HG03575 (cell line): ENCODE results near the gene ATL1.
"Not testable (repeated sequence)": the region's sequence is repeated elsewhere in the genome, so short reads cannot be mapped to it uniquely, and the experiment has no call there.

Source experiments
- ATAC-seq: cut with Tn5 transposase; IDR thresholded peaks from one replicate; pipeline ENCODE4 v1.9.1; 2021; ENCODE audit not compliant: unreplicated experiment, insufficient number of reproducible peaks, low FRiP score; ENCODE audit errors: extremely low read depth

The ATL1 gene

DNA sequence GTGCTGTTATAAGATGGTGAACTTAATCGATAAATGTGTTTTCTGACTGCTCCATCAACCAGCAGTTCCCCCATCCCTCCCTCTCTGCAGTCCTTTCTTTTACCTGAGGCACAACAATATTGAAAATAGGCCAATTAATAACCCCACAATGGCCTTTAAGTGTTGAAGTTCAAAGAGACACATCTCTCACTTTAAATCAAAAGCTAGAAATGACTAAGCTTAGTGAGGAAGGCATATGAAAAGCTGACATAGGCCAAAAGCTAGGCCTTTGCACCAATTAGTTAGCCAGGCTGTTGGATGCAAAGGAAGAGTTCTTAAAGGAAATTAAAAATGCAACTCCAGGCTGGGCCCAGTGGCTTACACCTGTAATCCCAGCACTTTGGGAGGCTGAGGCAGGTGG is 64.5 kb downstream of the ATL1 start:
- ATAC-seq: no peak

DNA sequence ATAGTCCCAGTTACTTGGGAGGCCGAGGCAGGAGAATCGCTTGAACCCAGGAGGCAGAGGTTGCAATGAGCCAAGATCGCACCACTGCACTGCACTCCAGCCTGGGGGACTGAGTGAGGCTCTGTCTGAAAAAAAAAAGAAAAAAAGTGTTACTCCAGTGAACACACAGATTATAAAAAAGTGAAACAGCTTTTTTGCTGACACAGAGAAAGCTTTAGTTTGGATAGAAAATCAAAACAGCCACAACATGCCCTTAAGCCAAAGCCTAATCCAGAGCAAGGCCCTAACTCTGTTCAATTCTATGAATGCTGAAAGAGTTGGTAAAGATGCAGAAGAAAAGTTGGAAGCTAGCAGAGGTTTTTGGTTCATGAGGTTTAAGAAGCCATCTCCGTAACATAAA is 65.0 kb downstream of the ATL1 start:
- ATAC-seq: not testable (repeated sequence)

DNA sequence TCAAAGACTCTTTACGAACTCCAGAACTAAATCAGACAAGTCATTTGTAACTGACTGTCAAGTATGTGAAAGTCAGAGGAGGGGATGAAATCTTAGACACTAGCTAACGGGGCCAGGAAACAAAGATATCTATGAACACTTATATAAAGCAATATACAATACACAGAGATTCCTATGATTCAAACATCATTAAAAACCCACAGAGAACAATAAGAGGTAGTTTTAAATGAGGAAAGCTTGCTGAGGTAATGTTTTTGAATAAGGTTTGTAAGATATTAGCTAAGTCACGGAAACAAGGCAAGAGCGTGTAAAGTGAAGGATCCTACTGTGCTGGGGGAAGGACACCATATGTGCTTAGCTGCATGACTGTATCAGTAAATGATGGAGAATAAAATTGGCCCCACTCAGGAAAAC is 71.5 kb downstream of the ATL1 start:
- no peak for ATAC-seq

DNA sequence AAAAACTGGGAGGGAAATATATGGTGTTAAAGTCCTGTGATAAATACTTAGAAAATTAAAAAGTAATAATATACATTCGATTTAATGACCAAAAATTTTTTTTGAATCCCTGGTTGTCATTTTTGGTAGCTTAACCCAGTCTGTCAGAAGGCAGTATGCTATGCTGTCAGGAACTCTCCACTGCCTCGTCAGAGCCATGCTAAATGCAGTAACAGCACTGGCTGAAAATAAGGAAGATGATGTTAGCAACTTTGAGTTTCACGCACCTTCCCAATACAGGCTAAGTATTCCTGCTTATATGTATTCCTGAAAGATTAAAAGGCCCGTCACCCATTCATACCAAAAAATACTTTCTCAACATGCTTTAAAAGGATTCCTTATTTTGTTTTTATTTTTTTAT is 74.0 kb downstream of the ATL1 start:
- no peak for ATAC-seq

DNA sequence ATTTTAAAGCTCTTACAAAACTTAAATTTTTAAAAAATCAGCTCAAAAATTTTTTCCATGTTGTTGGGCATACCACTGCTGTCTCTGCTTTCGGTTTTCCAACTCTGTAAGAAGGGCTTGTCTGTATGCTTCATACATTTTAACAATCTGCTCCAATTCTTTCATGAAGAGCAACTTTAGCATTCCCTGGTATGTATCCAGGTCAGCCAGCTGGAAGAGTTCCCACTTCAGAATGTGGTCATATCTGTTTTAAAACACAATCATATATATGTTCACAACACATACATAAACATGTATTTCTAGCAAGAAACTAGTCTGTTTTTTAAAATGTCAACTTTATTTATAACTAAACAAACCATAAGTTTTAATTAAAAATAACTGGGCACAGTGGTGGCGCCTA is 75.2 kb downstream of the ATL1 start:
- no peak for ATAC-seq

DNA sequence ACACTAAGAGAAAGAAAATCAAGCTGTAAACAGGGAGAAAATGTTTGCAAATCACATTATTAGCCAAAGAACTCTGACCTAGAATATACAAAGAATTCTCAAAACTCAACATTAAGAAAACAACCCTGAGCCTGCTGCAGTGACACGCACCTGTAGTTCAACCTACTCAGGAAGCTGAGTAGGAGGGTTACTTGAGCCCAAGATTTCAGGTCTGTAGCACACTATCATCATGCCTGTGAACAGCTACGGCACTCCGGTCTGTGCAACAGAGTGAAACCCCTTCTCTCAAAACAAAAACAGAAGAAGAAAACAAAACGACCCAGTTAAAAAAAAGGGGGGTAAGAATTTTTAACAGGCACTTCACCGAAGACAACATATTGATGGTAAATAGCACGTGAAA is 87.3 kb downstream of the ATL1 start:
- peak; percentile 77 for ATAC-seq

DNA sequence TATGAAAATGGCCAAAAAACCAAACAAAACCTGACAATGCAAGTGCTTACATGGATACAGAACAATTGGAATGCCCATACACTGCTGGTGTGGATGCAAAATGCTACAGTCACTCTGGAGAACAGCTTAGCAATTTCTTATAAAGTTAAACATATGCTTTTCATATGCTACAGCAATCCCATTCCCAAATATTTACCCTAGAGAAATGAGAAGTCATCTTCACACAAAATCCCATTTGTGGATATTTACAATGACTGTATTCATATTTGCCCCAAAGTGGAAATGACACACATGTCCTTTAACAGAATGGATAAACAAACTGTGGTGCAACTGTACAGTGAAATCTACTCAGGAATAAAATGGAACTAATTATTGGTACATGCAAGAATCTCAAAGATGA is 87.8 kb downstream of the ATL1 start:
- ATAC-seq: no peak

DNA sequence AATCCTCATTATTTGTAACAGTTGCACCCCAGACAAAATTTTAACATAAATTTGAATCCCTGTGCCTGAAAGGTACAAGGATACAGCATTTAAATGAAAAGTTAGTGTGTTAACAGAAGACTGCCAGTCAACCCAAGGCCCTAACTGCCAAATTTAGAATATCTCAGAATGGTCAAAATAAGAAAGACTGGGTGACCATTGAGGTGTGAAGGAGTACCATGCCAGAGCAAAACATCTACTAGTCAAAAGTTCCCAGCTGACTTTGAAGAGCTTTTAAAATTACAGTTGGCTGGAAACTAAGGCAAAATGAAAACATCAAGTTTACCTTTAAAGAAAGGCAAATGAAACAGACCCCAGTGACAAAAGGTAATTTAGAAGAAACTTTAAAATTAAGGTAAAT is 89.7 kb downstream of the ATL1 start:
- ATAC-seq: no peak

DNA sequence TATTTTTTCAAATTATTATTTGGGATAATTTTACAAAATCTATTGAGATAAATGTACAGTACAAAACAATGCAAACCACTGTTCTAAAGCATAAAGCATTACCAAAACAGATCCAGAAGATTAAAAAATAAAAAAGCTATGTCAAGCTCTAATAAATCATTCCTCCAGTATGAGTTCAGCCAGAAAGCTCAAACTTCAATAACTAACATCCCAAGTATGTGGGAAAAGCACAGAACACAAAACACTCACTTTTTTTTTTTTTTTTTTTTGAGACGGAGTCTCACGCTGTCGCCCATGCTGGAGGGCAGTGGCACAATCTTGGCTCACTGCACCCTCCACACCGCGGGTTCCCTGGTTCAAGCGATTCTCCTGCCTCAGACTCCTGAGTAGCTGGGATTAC is 96.8 kb downstream of the ATL1 start:
- no peak for ATAC-seq

DNA sequence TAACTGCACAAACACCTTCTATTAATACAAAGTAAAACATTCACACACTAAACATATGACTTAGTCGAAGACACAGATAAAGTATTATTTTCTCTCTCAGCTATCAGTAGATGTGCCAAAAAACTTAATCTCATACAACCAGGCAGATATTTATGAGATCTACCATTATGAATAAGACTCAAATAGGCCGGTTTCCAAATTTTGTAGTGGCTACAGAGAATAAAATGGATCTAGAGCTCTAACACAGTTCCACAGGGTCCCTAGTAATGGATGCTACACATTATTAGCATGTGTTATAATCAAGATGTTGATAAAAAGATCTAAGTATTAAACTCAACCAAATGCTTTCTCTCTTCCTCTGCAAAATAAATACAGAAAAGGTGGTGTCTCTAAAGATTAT is 97.8 kb downstream of the ATL1 start:
- no peak for ATAC-seq

DNA sequence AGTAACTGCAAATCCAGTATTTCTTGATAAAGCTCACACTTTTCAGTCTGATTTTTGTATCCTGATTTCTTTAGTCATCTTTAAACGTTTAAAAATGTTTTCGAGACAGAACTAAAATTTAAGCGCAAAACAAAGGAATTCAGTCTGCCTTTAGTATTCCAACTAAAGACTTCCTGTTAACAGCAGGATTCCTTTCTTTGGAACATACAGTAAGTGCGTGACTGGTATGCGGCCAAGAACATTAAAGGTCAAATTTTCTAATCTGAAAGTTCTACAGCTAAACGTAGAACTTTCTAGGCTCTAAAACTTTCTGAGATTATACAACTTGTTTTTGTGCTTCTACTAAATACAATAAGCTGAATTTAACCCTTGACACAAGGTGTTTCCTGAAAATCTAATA is 98.3 kb downstream of the ATL1 start:
- ATAC-seq: no peak

DNA sequence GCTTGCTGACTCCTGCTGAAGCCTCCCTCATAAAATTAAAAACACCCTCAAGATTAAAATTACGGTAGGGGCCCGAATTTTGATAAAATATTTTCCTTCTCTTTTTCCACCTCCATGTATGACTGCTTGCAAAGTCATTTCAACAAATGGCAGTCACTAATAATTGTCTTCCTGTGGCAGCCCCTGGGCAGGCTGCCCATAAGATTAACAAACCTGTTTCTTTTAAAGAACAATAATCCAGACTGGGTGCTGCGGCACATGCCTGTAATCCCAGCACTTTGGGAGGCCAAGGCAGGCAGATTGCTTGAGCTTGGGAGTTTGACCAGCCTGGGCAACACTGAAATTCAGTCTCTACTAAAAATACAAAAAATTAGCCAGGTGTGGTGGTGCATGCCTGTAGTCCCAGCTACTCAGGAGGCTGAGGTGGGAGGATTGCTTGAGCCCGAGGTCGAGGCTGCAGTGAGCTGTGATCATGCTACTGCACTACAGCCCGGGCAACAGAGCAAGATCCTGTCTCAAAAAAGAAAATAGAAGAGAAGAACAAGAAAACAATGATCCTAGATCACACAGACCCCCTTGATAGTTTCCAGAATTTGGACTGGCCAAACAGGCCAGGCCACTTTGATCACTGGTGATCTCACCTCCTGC is 99.5 kb downstream of the ATL1 start:
- ATAC-seq: no peak

DNA sequence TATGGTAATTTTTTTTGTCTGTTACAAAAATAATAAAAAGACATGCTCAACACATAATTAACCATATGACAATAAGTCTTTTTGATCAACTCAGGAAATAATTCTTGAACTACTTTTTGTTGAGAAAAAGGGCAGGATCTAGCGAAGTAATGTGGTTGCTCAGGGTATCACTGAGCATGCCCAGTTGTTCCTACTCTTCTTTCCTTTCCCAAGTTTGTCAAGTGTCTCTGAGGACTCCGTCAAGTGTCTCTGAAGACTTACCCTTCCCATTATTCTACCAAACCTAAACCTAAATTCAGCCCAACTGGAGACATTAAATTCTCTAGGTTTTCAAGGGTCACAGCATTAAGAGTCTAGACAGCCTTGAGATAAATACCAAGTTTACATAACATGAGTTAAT is 104.6 kb downstream of the ATL1 start:
- ATAC-seq: not testable (repeated sequence)

DNA sequence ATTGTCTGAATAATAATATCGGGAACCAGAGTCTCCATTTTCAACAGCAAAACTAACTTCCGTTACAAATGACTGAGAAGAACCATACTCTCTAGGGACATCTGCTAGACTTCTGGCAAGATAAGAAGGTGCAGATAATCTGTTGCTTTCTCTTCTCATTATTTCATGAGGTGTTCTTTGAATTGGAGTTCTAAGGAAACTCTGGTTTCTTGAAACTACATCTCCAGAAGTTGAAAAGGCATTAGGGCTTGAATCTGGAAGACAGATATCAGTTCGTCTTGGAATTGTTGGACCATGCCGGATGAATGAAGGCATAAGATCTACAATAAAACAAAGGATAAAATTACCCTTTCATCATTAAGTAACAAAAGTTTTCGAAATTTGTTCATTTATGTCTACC is 105.4 kb downstream of the ATL1 start:
- ATAC-seq: not testable (repeated sequence)

DNA sequence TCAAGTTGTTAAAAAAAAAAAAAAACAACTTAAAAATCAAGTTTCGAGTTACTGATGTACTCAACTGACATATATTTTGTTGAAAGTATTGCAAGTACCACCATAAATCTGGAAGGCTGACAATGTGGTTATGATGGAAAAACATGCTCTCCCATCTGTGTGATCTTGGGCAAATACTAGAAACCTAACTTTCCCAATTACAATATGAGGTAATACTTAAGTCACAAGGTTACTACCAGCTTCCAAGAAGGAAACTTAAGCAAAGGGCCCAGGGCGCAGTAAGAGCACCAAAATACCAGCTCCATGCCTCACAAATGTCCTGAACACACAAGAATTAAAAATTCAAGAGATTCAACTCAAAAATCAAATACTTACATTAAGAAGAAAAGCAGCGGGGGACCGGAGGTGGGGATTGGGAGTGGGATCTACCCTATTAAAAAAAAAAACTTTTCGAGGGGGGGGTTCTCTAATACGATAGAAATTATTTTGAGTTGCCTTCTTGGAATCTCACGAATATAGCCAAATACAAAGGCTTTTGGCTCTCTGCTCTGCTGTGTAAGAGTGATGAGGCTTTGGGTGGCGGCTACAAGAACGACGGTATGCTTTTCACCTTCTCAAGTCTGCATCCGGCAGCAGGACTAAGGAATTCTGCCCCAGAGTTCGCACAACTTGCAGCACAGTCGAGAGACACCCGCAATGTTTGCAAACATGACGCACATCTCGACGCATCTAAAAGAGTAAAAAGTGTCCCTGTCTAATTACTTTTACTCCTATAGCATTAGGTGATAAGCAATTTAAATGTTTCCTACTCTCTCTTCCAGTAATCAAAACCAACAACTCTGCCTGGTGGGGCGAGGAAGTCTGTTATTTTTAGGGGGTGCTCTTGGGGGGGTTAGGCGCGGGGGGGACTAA is 107.1 kb downstream of the ATL1 start:
- ATAC-seq: no peak

DNA sequence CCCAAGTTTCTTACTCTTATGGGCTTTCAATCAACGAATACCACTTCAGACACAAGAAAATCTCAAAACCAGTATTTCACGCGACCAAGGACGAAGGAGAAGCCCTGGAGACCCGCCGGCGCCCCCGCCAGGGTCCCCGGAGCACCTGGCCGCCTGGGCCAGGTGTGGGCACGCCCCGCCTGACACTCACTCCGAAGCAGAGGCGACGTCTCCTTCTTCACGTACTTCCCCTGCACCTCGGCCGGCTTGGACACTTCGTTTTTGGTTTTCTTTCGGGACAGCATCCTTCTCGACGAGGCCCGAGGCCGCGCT is 107.7 kb downstream of the ATL1 start:
- ATAC-seq: no peak

DNA sequence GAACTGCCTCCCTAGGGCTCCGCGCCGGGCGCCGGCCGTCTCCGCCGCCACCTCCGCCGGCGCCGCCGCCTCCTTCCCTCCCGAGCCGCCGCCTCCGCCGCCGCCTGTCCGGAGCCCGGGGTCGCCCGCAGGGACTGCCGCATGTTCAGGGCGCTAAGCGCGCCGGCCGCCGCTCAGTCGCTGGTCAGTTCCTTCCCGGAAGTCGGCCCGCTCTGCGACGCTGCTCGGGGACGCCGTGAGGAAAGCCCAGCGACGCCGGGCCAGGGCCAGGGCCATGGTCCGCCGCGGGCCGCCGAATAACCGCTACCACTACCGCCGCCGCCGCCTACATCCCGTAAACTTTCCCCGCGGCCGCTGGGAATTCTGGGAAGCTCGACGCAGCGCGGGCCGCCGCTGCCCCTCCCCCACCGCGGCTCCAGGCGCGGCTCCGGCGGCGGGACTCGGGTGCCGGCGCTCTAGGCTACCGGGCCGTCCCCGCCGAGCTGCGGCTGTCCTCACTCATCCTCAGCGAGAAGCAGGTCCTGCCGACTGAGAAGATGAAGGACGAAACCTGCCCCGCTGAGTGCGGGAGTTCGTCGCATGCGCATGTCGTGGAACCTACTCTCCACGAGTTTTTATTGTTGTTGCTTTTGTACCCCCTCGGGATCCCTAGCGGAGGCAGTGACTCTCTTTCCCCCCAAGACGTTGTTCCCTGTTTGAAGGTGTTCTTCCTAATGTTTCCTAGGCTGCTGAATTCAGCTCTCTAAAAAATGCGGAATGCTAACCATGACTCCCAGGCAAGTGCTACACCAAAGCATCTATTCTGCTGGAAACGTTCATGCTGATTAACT is 108.3 kb downstream of the ATL1 start, which contains the start of gene SAV1:
Gene SAV1 (minus strand): TSS at position 311 of the 830 bp plus-strand sequence. CDS start 339 bp downstream, outside the sequence.
- no peak for ATAC-seq

DNA sequence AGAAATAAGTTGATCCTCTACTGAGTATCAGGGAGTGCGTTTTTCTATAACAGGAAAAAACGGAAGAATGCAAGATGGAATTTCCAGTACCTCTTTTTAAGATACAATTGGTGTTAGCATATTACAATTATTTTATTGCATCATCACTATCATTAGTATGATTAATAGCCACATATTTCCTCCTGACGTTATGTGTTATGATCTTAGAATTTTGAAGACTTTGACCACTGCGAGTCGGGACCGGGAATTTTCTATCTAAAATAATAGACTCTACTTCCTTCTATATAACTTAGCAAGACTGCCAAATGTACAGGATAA is 108.8 kb downstream of the ATL1 start:
- no peak for ATAC-seq

DNA sequence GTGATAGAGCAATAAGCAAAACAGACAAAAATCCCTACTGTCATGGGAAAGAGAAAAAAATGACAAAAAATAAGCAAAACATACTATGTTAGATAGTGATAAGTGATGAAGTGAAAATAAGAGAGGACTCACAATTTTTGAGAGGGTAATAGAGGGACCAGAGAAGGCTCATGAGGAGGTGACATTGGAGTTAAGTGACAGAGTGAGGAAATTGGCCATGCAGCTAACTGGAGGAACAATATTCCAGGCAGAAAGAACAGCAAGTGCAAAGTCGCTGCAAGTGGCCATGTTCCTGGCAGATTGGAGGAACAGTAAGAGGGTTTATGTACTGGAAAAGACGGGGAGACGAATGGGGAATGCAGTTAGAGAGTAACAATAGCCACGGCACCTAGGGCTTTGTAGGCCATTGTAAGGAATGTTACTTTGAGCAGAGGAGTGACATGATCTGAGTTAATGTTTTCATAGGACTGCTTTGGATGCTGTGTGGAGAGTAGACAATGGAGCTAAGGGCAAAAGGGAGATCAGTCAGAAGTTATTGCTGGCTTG is 109.6 kb downstream of the ATL1 start:
- ATAC-seq: no peak
